ENCODE results near the gene TAF5L. TPM values are rescaled to one million over a fixed set of nuclear protein-coding genes. Genes with fewer than 3 reads are reported as not detected.

TAF5L gene
- total and polyA plus RNA-seq, 10 donors, result 7.0 to 24.7 (median 17.8) TPM

GRCh38 chr1:229593800-229594199 lies 32.1 kb downstream of the TAF5L start:
- H3K4me1 ChIP-seq, result no peaks in the 10 kb centered on the region

GRCh38 chr1:229590119-229590518 lies 35.8 kb downstream of the TAF5L start:
- no peak overlapping the region for H3K4me3 ChIP-seq
- TF ChIP-seq POLR2AphosphoS5 (IDR thresholded peaks at IDR 0.05) (no peak), POLR2A (IDR thresholded peaks at IDR 0.05) (no peak), CTCF (IDR thresholded peaks at IDR 0.05 in 8 of 11, conservative IDR thresholded peaks at IDR 0.05 in 3 of 11) (no peak)
- intact Hi-C loops (cut with DNase I; ENCODE audit: low total_unique reads), result no loop called here
- 92 to 96% (median 94%) methylated on average over 5 of the region's 5 CpGs for WGBS, 5 donors
- no peak for DNase-seq
- H3K4me1 ChIP-seq, result no peaks in the 10 kb centered on the region
- peaks cover 6 to 60% (median 26%) of the 10 kb centered on the region in 6 donors for H3K36me3 ChIP-seq
- no peaks in the 10 kb centered on the region for H3K27me3 ChIP-seq (replicated peaks in 1 of 7)
- H3K27ac ChIP-seq, result no peak overlapping the region
- no peaks in the 10 kb centered on the region for H3K9me3 ChIP-seq

More at GRCh38 chr1:229593800-229594199, 32.1 kb downstream of the TAF5L start:
- H3K36me3 ChIP-seq, result peaks cover 6 to 90% (median 27%) of the 10 kb centered on the region in 6 donors
- intact Hi-C loops (cut with DNase I; ENCODE audit: low total_unique reads), result no loop called here
- H3K4me3 ChIP-seq, result no peak overlapping the region
- no peaks in the 10 kb centered on the region for H3K9me3 ChIP-seq
- TF ChIP-seq POLR2AphosphoS5 (IDR thresholded peaks at IDR 0.05), result no peak
- TF ChIP-seq CTCF (IDR thresholded peaks at IDR 0.05 in 8 of 11, conservative IDR thresholded peaks at IDR 0.05 in 3 of 11), result no peak
- no peak for TF ChIP-seq POLR2A (IDR thresholded peaks at IDR 0.05)
- H3K27me3 ChIP-seq (replicated peaks in 1 of 7), result no peaks in the 10 kb centered on the region
- DNase-seq, result no peak
- WGBS, 5 donors, result 88 to 94% (median 92%) methylated on average over 12 of the region's 12 CpGs
- no peak overlapping the region for H3K27ac ChIP-seq

GRCh38 chr1:229585338-229585737 lies 40.6 kb downstream of the TAF5L start:
- intact Hi-C loops (cut with DNase I; ENCODE audit: low total_unique reads), result no loop called here
- no peak overlapping the region for H3K4me3 ChIP-seq
- H3K27me3 ChIP-seq (replicated peaks in 1 of 7), result no peaks in the 10 kb centered on the region
- 53 to 89% (median 61%) methylated on average over 2 of the region's 2 CpGs for WGBS, 5 donors
- no peak for DNase-seq
- peaks cover 0 to 13% (median 3%) of the 10 kb centered on the region in 6 donors for H3K4me1 ChIP-seq
- peaks cover 0 to 13% (median 0%) of the 10 kb centered on the region in 6 donors for H3K36me3 ChIP-seq
- TF ChIP-seq CTCF (IDR thresholded peaks at IDR 0.05 in 8 of 11, conservative IDR thresholded peaks at IDR 0.05 in 3 of 11) (no peak), POLR2AphosphoS5 (IDR thresholded peaks at IDR 0.05) (no peak), POLR2A (IDR thresholded peaks at IDR 0.05) (no peak)
- H3K27ac ChIP-seq, result no peak overlapping the region
- H3K9me3 ChIP-seq, result no peaks in the 10 kb centered on the region

GRCh38 chr1:229582715-229583114 lies 43.2 kb downstream of the TAF5L start:
- WGBS, 5 donors, result 93 to 98% (median 95%) methylated on average over 4 of the region's 4 CpGs
- TF ChIP-seq POLR2A (IDR thresholded peaks at IDR 0.05) (no peak), CTCF (IDR thresholded peaks at IDR 0.05 in 8 of 11, conservative IDR thresholded peaks at IDR 0.05 in 3 of 11) (no peak), POLR2AphosphoS5 (IDR thresholded peaks at IDR 0.05) (no peak)
- Histone ChIP-seq H3K27ac (peak overlapping the region in 1 of 8 donors; percentile 46), H3K36me3 (no peaks in the 10 kb centered on the region), H3K4me1 (peaks cover 6 to 29% (median 19%) of the 10 kb centered on the region in 6 donors), H3K9me3 (no peaks in the 10 kb centered on the region), H3K4me3 (no peak overlapping the region), H3K27me3 (replicated peaks in 1 of 7) (no peaks in the 10 kb centered on the region)
- intact Hi-C loops (cut with DNase I; ENCODE audit: low total_unique reads), result no loop called here
- DNase-seq, result no peak

Data from spleen (tissue), 11 donors.